GM12872 (cell line): ENCODE results near the gene DNMBP.

Experiments used
- CTCF ChIP-seq: IDR thresholded peaks from 3 replicates; pipeline ENCODE4 v1.5.1; 2011; ENCODE audit warnings: low read depth, mild to moderate bottlenecking, low read length, moderate library complexity; ENCODE audit not compliant: insufficient read depth

The DNMBP gene

GRCh38 chr10:99875473-99875872 is 134.3 kb downstream of the DNMBP start:
- TF ChIP-seq CTCF = no peak

- no peak for TF ChIP-seq CTCF
Observed at GRCh38 chr10:99874341-99875085, 135.2 kb downstream of the DNMBP start.

- TF ChIP-seq CTCF = no peak
Observed at GRCh38 chr10:99873846-99874245, 135.9 kb downstream of the DNMBP start.

GRCh38 chr10:99872367-99873162 is 137.2 kb downstream of the DNMBP start:
- TF ChIP-seq CTCF = no peak

GRCh38 chr10:99870123-99870730 is 139.5 kb downstream of the DNMBP start:
- TF ChIP-seq CTCF = no peak

GRCh38 chr10:99869581-99870122 is 140.1 kb downstream of the DNMBP start:
- TF ChIP-seq CTCF = no peak

- no peak for TF ChIP-seq CTCF
Observed at GRCh38 chr10:99860466-99860865, 149.3 kb downstream of the DNMBP start.
